Neural progenitor cell (in vitro differentiated cells): ENCODE results near the gene POLK. TPM values are rescaled to one million over a fixed set of nuclear protein-coding genes. Genes with fewer than 3 reads are reported as not detected.
"Not testable (repeated sequence)": the region's sequence is repeated elsewhere in the genome, so short reads cannot be mapped to it uniquely, and the experiment has no call there.

Experiments
- DNase-seq: peaks from one replicate; pipeline ENCODE4 v3.0.0-alpha.2; 2016; ENCODE audit warnings: low spot score
- H2AFZ ChIP-seq: fragments of 200-600 bp; sonication (generic); replicated peaks from 2 replicates; pipeline ENCODE4 v1.6.1; 2016; ENCODE audit warnings: antibody characterized with exemption
- H3F3A ChIP-seq: fragments of 200-600 bp; sonication (generic); 2 replicates; pipeline ENCODE4 v1.6.1; 2016; ENCODE audit warnings: antibody characterized with exemption, low read depth
- H3K27ac ChIP-seq: fragments of 200-600 bp; sonication (generic); 2 replicates; pipeline ENCODE4 v1.5.1; 2016; ENCODE audit warnings: mild to moderate bottlenecking
- H3K27me3 ChIP-seq: fragments of 200-600 bp; sonication (generic); 2 replicates; pipeline ENCODE4 v1.6.1; 2016; ENCODE audit warnings: mild to moderate bottlenecking, moderate library complexity
- H3K36me3 ChIP-seq: fragments of 200-600 bp; sonication (generic); 2 replicates; pipeline ENCODE4 v1.5.1; 2016
- H3K4me1 ChIP-seq: fragments of 200-600 bp; sonication (generic); 2 replicates; pipeline ENCODE4 v1.6.1; 2016; ENCODE audit warnings: mixed run types
- H3K4me2 ChIP-seq: fragments of 200-600 bp; sonication (generic); 2 replicates; pipeline ENCODE4 v1.6.1; 2016
- H3K4me3 ChIP-seq: fragments of 200-600 bp; sonication (generic); 2 replicates; pipeline ENCODE4 v1.5.1; 2016
- H3K79me2 ChIP-seq: fragments of 200-600 bp; sonication (generic); 2 replicates; pipeline ENCODE4 v1.6.1; 2016; ENCODE audit warnings: low read depth
- H3K9ac ChIP-seq: fragments of 200-600 bp; sonication (generic); 2 replicates; pipeline ENCODE4 v1.6.1; 2016
- H3K9me3 ChIP-seq: fragments of 200-600 bp; sonication (generic); 2 replicates; pipeline ENCODE4 v1.5.1; 2016; ENCODE audit warnings: low read depth
- H4K20me1 ChIP-seq: fragments of 200-600 bp; sonication (generic); 2 replicates; pipeline ENCODE4 v1.6.1; 2016; ENCODE audit warnings: low read depth
- H3K27ac Mint-ChIP-seq: 3 replicates; pipeline ENCODE4 v1.8.0; 2021; ENCODE audit warnings: mixed read lengths
- H3K27me3 Mint-ChIP-seq: 2 replicates; pipeline ENCODE4 v1.8.0; 2022; ENCODE audit warnings: low read depth, mild to moderate bottlenecking, inconsistent platforms, moderate library complexity, mixed read lengths; ENCODE audit not compliant: insufficient read depth
- H3K36me3 Mint-ChIP-seq: 3 replicates; pipeline ENCODE4 v1.8.0; 2021; ENCODE audit warnings: mixed read lengths
- H3K4me1 Mint-ChIP-seq: 3 replicates; pipeline ENCODE4 v1.8.0; 2021; ENCODE audit warnings: mixed read lengths
- H3K4me3 Mint-ChIP-seq: 3 replicates; pipeline ENCODE4 v1.8.0; 2021; ENCODE audit warnings: mild to moderate bottlenecking, moderate library complexity, mixed read lengths
- H3K9me3 Mint-ChIP-seq: 3 replicates; pipeline ENCODE4 v1.8.0; 2020; ENCODE audit warnings: mixed read lengths
- EZH2 ChIP-seq: fragments of 200-600 bp; sonication (generic); IDR thresholded peaks from 2 replicates; pipeline ENCODE4 v1.6.1; 2017; ENCODE audit warnings: antibody characterized with exemption, mild to moderate bottlenecking, moderate library complexity
- EZH2phosphoT487 ChIP-seq: fragments of 200-600 bp; sonication (generic); IDR thresholded peaks from 2 replicates; pipeline ENCODE4 v1.6.1; 2017; ENCODE audit warnings: antibody characterized with exemption
- total RNA-seq: library from RNA; depleted of rRNA; stranded (reverse); fragments of >200 nt; gene quantifications from 2 replicates; pipeline ENCODE4 v1.2.3, GENCODE V29; 2015; ENCODE audit warnings: low replicate concordance
- TF ChIP-seq, protein P1 (sequence below): fragments of 200-600 bp; sonication (generic); IDR thresholded peaks from 2 replicates; pipeline ENCODE4 v1.5.1; 2017; ENCODE audit warnings: antibody characterized with exemption, mild to moderate bottlenecking

The POLK gene
- total RNA-seq, 1 donor from 2014 or later = 30.9 TPM

DNA sequence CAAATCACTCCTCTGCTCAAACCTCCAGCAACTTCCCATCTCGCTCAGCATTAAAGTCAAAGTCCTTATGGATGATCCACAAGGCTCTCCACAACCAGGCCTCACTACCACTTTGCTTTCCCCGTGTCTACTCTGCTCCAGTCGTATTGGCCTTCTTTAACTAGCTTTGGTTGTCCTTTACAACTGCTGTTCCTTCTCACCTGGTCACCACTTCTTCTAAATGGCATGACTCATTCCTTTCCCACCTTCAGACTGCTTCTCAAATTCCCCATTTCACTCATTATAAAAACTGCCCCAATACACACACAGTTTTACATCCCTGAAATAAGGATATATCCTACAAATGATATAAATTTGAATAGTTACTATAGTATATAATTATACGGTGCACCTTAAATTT, 30.7 kb upstream of the POLK start:
- no peak overlapping the region for H3K4me3 Mint-ChIP-seq
- Histone ChIP-seq H4K20me1 (peaks cover 22% of the 10 kb centered on the region), H3K36me3 (peaks cover under 1% of the 10 kb centered on the region), H3K4me2 (no peak overlapping the region), H3K9me3 (no peaks in the 10 kb centered on the region), H3K4me1 (no peaks in the 10 kb centered on the region), H2AFZ (no peak overlapping the region), H3F3A (no peaks in the 10 kb centered on the region), H3K79me2 (peaks cover 85% of the 10 kb centered on the region), H3K27me3 (no peaks in the 10 kb centered on the region), H3K27ac (no peak overlapping the region), H3K4me3 (no peak overlapping the region), H3K9ac (no peak overlapping the region)
- no peak overlapping the region for H3K27ac Mint-ChIP-seq
- no peaks in the 10 kb centered on the region for H3K4me1 Mint-ChIP-seq
- DNase-seq = no peak
- peaks cover 27% of the 10 kb centered on the region for H3K36me3 Mint-ChIP-seq
- H3K27me3 Mint-ChIP-seq = no peaks in the 10 kb centered on the region
- TF ChIP-seq, protein P1, sequence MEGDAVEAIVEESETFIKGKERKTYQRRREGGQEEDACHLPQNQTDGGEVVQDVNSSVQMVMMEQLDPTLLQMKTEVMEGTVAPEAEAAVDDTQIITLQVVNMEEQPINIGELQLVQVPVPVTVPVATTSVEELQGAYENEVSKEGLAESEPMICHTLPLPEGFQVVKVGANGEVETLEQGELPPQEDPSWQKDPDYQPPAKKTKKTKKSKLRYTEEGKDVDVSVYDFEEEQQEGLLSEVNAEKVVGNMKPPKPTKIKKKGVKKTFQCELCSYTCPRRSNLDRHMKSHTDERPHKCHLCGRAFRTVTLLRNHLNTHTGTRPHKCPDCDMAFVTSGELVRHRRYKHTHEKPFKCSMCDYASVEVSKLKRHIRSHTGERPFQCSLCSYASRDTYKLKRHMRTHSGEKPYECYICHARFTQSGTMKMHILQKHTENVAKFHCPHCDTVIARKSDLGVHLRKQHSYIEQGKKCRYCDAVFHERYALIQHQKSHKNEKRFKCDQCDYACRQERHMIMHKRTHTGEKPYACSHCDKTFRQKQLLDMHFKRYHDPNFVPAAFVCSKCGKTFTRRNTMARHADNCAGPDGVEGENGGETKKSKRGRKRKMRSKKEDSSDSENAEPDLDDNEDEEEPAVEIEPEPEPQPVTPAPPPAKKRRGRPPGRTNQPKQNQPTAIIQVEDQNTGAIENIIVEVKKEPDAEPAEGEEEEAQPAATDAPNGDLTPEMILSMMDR = no peak
- TF ChIP-seq EZH2phosphoT487 (no peak), EZH2 (no peak)
- H3K9me3 Mint-ChIP-seq = peaks cover 33% of the 10 kb centered on the region

DNA sequence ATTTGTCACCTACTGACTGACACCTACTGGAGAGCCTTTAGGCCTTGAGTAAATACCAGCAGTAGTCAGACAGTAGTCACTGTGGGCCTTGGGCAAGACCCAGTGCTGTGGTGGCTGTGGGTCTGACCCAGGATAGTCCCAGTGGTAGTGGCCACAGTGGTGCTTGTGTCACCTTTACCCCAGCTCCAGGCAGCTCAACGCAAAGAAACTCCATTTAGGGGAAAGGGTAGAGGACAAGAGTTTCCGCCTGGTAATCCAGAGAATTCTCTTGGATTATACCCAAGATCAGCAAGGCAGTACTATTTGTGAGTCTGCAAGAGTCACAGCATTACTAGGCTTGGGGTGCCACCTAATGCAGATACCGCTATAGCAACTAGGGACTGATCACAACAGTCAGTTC, 29.2 kb upstream of the POLK start:
- no peak overlapping the region for H3K4me3 ChIP-seq
- Mint-ChIP-seq H3K27ac (no peak overlapping the region), H3K27me3 (no peaks in the 10 kb centered on the region), H3K36me3 (peaks cover 38% of the 10 kb centered on the region), H3K9me3 (peaks cover 43% of the 10 kb centered on the region), H3K4me3 (no peak overlapping the region), H3K4me1 (no peaks in the 10 kb centered on the region)
- DNase-seq = no peak
- peaks cover 12% of the 10 kb centered on the region for H4K20me1 ChIP-seq
- H3K9ac ChIP-seq = no peak overlapping the region
- H3K27ac ChIP-seq = no peak overlapping the region
- no peaks in the 10 kb centered on the region for H3K27me3 ChIP-seq
- no peaks in the 10 kb centered on the region for H3K4me1 ChIP-seq
- no peaks in the 10 kb centered on the region for H3F3A ChIP-seq
- H2AFZ ChIP-seq = no peak overlapping the region
- peaks cover 85% of the 10 kb centered on the region for H3K79me2 ChIP-seq
- H3K9me3 ChIP-seq = peaks cover 5% of the 10 kb centered on the region
- H3K36me3 ChIP-seq = no peaks in the 10 kb centered on the region
- no peak for TF ChIP-seq EZH2phosphoT487
- TF ChIP-seq, protein P1 = no peak
- no peak for TF ChIP-seq EZH2
- H3K4me2 ChIP-seq = no peak overlapping the region

DNA sequence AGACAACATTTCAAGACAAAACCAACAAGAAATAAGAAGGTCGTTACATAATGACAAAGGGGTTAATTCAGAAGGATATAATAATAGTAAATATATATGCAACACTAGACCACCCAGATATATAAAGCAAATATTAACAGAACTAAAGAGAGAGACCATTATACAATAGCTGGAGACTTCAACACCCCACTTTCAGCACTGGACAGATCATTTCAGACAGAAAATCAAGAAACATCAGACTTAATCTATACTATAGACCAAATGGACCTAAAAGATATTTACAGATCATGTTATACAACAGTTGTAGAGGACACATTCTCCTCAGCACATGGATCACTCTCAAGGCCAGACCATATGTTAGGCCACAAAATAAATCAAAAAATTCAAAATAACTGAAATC, 27.1 kb upstream of the POLK start:
- Mint-ChIP-seq H3K27ac (no peak overlapping the region), H3K4me1 (no peaks in the 10 kb centered on the region), H3K4me3 (no peak overlapping the region), H3K9me3 (peaks cover 58% of the 10 kb centered on the region), H3K36me3 (peaks cover 49% of the 10 kb centered on the region), H3K27me3 (no peaks in the 10 kb centered on the region)
- H3K4me2 ChIP-seq = no peak overlapping the region
- no peaks in the 10 kb centered on the region for H3F3A ChIP-seq
- H3K9ac ChIP-seq = no peak overlapping the region
- H3K36me3 ChIP-seq = no peaks in the 10 kb centered on the region
- DNase-seq = no peak
- H3K9me3 ChIP-seq = peaks cover 13% of the 10 kb centered on the region
- H3K27ac ChIP-seq = no peak overlapping the region
- H3K79me2 ChIP-seq = peaks cover 97% of the 10 kb centered on the region
- H4K20me1 ChIP-seq = peaks cover 3% of the 10 kb centered on the region
- H3K4me3 ChIP-seq = no peak overlapping the region
- no peak for TF ChIP-seq EZH2
- TF ChIP-seq, protein P1 = no peak
- no peak for TF ChIP-seq EZH2phosphoT487
- no peaks in the 10 kb centered on the region for H3K4me1 ChIP-seq
- no peaks in the 10 kb centered on the region for H3K27me3 ChIP-seq
- H2AFZ ChIP-seq = no peak overlapping the region

DNA sequence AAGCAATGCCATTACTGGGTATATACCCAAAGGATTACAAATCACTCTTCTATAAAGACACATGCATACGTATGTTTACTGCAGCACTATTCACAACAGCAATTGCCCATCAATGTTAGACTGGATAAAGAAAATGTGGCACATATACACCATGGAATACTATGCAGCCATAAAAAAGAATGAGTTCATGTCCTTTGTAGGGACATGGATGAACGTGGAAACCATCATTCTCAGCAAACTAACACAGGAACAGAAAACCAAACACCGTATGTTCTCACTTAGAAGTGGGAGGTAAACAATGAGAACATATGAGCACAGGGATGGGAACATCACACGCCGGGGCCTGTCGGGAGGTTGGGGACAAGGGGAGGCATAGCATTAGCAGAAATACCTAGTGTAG, 21.8 kb upstream of the POLK start:
- H2AFZ ChIP-seq, H3K27me3 Mint-ChIP-seq, H3F3A ChIP-seq, H3K27ac ChIP-seq, H3K27ac Mint-ChIP-seq, H3K4me1 ChIP-seq, H4K20me1 ChIP-seq, H3K4me2 ChIP-seq, H3K9ac ChIP-seq, H3K4me3 ChIP-seq, H3K27me3 ChIP-seq, H3K4me3 Mint-ChIP-seq, H3K4me1 Mint-ChIP-seq, DNase-seq, H3K36me3 ChIP-seq: not testable (repeated sequence)
- Mint-ChIP-seq H3K36me3 (peaks cover 53% of the 10 kb centered on the region), H3K9me3 (peaks cover 49% of the 10 kb centered on the region)
- Histone ChIP-seq H3K79me2 (peaks cover 57% of the 10 kb centered on the region), H3K9me3 (peaks cover 13% of the 10 kb centered on the region)
